MCF 10A (cell line): Measurements from ENCODE around the gene POLR3GL. TPM values are rescaled to one million over a fixed set of nuclear protein-coding genes. Genes with fewer than 3 reads are reported as not detected.
A peak's percentile ranks its signal among the peaks of the same experiment; 100 is the strongest.

Experiments
- BruUV-seq: library from RNA; stranded (reverse); fragments of 400-500 nt; replicated peaks from 2 replicates; lab custom pipeline; 2021; lab: Mats Ljungman, UMichigan
- CTCF ChIA-PET: fragments of 300-600 bp; sonication (Branson Sonifier 250); formaldehyde crosslinking; extraction: SDS; loops from one replicate; lab custom pipeline; 2021; ENCODE audit warnings: antibody characterized with exemption, inconsistent platforms; lab: Yijun Ruan, JAX
- POLR2A ChIA-PET: fragments of 300-600, 350-650 bp; sonication (Branson Sonifier 250); formaldehyde crosslinking; extraction: SDS; loops from one replicate; lab custom pipeline; 2020; ENCODE audit warnings: antibody characterized with exemption, inconsistent platforms; lab: Yijun Ruan, JAX
- DNase-seq: peaks from one replicate; pipeline ENCODE4 v3.0.0-alpha.2; 2018; ENCODE audit not compliant: unreplicated experiment
- H3K27ac Mint-ChIP-seq: one replicate; pipeline ENCODE4 v1.8.0; 2022; ENCODE audit warnings: mild to moderate bottlenecking, low read depth, mixed read lengths; ENCODE audit not compliant: unreplicated experiment
- H3K27me3 Mint-ChIP-seq: one replicate; pipeline ENCODE4 v1.8.0; 2022; ENCODE audit warnings: mixed read lengths; ENCODE audit not compliant: insufficient read depth, unreplicated experiment
- H3K36me3 Mint-ChIP-seq: one replicate; pipeline ENCODE4 v1.8.0; 2022; ENCODE audit warnings: mild to moderate bottlenecking, moderate library complexity, mixed read lengths; ENCODE audit not compliant: insufficient read depth, unreplicated experiment
- H3K4me1 Mint-ChIP-seq: one replicate; pipeline ENCODE4 v1.8.0; 2022; ENCODE audit warnings: mixed read lengths; ENCODE audit not compliant: insufficient read depth, unreplicated experiment
- H3K4me3 Mint-ChIP-seq: one replicate; pipeline ENCODE4 v1.8.0; 2022; ENCODE audit warnings: mild to moderate bottlenecking, moderate library complexity, mixed read lengths; ENCODE audit not compliant: unreplicated experiment
- H3K9me3 Mint-ChIP-seq: one replicate; pipeline ENCODE4 v1.8.0; 2022; ENCODE audit warnings: mixed read lengths; ENCODE audit not compliant: unreplicated experiment
- intact Hi-C: fragments of 100-400 bp; cut with micrococcal nuclease; formaldehyde crosslinking; loops from 2 replicates; pipeline ENCODE4 v1.14.1; 2022
- total RNA-seq: library from RNA; stranded (reverse); gene quantifications from 2 replicates; pipeline ENCODE4 v1.2.3, GENCODE V29; 2022
- TF ChIP-seq, protein P1 (sequence below): fragments of 200-600 bp; IDR thresholded peaks from one replicate; pipeline ENCODE4 v1.8.0; 2022; ENCODE audit warnings: antibody characterized with exemption, mild to moderate bottlenecking; ENCODE audit not compliant: unreplicated experiment

The POLR3GL gene
- total RNA-seq, 1 experiment from 2014 or later: 17.6 TPM

DNA sequence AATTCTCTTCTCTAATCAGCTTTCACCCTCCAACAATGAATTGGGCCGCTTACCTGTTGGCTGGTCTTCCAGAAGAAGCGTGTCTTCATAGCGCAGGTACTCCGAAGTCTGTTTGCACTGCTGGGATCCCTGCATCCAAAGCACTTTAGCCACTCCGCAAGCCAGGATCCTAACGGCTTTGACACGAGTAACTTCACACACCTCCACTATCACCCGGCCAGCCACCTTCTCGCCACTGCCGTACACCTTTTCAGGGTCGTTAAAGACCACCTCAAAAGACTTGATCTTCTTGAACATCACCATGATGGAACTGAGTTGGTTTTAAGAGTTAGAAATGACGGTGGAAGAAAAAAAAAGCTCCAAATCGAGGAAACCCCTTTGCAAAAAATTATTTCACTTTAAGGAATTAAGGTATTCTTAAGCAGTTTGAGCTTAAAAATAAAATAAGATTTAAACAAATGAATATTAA lies 31.5 kb downstream of the POLR3GL start:
- TF ChIP-seq, protein P1, sequence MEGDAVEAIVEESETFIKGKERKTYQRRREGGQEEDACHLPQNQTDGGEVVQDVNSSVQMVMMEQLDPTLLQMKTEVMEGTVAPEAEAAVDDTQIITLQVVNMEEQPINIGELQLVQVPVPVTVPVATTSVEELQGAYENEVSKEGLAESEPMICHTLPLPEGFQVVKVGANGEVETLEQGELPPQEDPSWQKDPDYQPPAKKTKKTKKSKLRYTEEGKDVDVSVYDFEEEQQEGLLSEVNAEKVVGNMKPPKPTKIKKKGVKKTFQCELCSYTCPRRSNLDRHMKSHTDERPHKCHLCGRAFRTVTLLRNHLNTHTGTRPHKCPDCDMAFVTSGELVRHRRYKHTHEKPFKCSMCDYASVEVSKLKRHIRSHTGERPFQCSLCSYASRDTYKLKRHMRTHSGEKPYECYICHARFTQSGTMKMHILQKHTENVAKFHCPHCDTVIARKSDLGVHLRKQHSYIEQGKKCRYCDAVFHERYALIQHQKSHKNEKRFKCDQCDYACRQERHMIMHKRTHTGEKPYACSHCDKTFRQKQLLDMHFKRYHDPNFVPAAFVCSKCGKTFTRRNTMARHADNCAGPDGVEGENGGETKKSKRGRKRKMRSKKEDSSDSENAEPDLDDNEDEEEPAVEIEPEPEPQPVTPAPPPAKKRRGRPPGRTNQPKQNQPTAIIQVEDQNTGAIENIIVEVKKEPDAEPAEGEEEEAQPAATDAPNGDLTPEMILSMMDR: no peak
- BruUV-seq: TSS peak; percentile 49
- Mint-ChIP-seq H3K9me3 (no peaks in the 10 kb centered on the region), H3K36me3 (peaks cover 57% of the 10 kb centered on the region), H3K4me1 (peaks cover 48% of the 10 kb centered on the region), H3K27me3 (no peaks in the 10 kb centered on the region), H3K27ac (peak overlapping the region; percentile 95), H3K4me3 (peak overlapping the region; percentile 89)
- DNase-seq: no peak
- POLR2A ChIA-PET: interaction anchor here (0.7 to 28.8 kb wide), 17 partner anchors 5 to 172 kb away, joined by 3 to 1309 read pairs (median 15); partner anchors contain the start of genes ANKRD34A, HJV, ITGA10 and LIX1L
- intact Hi-C loops: loop anchor here (1.0 kb wide), 3 partner anchors 10 to 17 kb away; no protein-coding TSS in a partner anchor
- CTCF ChIA-PET: interaction anchor here (0.6 to 24.2 kb wide), 5 partner anchors 16 to 77 kb away, joined by 3 to 773 read pairs (median 3); partner anchors contain the start of gene HJV

- Mint-ChIP-seq H3K4me3 (peak within 1 kb of the TSS; percentile 89), H3K36me3 (peaks cover 52% of the 10 kb centered on the region), H3K27ac (peak within 1 kb of the TSS; percentile 95), H3K27me3 (no peaks in the 10 kb centered on the region), H3K9me3 (no peaks in the 10 kb centered on the region), H3K4me1 (peaks cover 51% of the 10 kb centered on the region)
- TF ChIP-seq, protein P1: no peak
- POLR2A ChIA-PET: interaction anchor here (0.7 to 28.8 kb wide), 19 partner anchors 4 to 172 kb away, joined by 3 to 1309 read pairs (median 14); partner anchors contain the start of genes ANKRD34A, HJV, ITGA10 and LIX1L
- intact Hi-C loops: loop anchor here (1.0 kb wide), 3 partner anchors 10 to 17 kb away; no protein-coding TSS in a partner anchor
- DNase-seq: peak; percentile 99
- CTCF ChIA-PET: interaction anchor here (0.6 to 24.2 kb wide), 6 partner anchors 15 to 105 kb away, joined by 3 to 773 read pairs (median 8); partner anchors contain the start of gene HJV
- BruUV-seq: no TSS peak
Measured at GRCh38 chr1:145996433-145997015, 32.0 kb downstream of the POLR3GL start, which contains the start of gene TXNIP. TXNIP (minus strand) TSS chr1:145996579; CDS start chr1:145996266, 313 bp downstream.

DNA sequence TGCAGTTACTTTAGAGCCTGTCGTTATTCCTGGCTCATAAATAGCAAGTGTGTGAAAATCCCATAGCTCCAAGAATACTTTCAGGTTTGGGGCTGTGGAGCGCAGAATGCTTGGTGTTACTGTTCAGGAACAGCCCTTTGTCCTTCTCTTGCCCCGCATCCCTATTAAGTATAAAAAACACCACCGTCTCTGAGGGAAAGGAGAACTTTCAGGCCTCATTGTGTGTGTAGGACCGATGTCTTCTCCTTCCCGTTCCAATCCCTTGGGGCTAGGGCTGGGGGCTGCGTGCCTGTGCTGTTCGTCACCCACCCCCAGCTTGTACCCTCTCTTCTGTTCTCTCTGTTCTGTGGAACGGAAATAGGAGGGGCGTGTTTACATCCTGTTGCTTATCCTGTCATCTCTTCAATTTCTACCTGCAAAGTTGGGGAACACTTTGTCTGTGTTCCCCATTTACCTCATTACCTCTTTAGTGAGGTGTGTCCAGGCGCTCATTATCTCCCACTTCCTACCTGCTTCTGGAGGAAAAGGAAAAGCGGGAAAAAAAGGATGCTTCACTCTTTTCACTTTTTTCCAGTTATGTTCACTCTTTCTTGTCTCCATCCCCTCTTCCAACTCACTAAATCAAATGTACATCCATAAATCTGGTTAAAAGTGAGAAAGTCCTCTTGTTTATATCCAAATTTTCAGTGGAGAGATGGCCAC lies 32.7 kb downstream of the POLR3GL start:
- CTCF ChIA-PET: interaction anchor here (1.4 to 24.2 kb wide), 4 partner anchors 8 to 105 kb away, joined by 4 to 773 read pairs (median 39); partner anchors contain the start of gene HJV
- POLR2A ChIA-PET: interaction anchor here (0.7 to 28.8 kb wide), 15 partner anchors 4 to 173 kb away, joined by 3 to 1309 read pairs (median 28); partner anchors contain the start of genes ANKRD34A, LIX1L, PEX11B and PIAS3
- intact Hi-C loops: no loop called here
- Mint-ChIP-seq H3K36me3 (peaks cover 46% of the 10 kb centered on the region), H3K27me3 (no peaks in the 10 kb centered on the region), H3K27ac (peak overlapping the region; percentile 95), H3K4me1 (peaks cover 51% of the 10 kb centered on the region), H3K4me3 (peak overlapping the region; percentile 89), H3K9me3 (no peaks in the 10 kb centered on the region)
- TF ChIP-seq, protein P1: no peak
- peak; percentile 54 for DNase-seq
- BruUV-seq: TSS peak; percentile 31
